Measurements from ENCODE around the gene SCARF2. TPM values are rescaled to one million over a fixed set of nuclear protein-coding genes. Genes with fewer than 3 reads are reported as not detected.

The SCARF2 gene
- total and polyA plus RNA-seq, 2 experiments from 2014 or later, result 1.8 to 16.6 TPM

- no peak for TF ChIP-seq ZNF462 (CRISPR knock-in tag; IDR thresholded peaks at IDR 0.05)
- no peak for TF ChIP-seq CREB1 (CRISPR knock-in tag; IDR thresholded peaks at IDR 0.05; ENCODE audit: low read depth)
- no peak for TF ChIP-seq ZNF331 (CRISPR knock-in tag; IDR thresholded peaks at IDR 0.05; ENCODE audit: low read depth)
Measured at GRCh38 chr22:20398420-20398819, 39.2 kb downstream of the SCARF2 start (continued).

DNA sequence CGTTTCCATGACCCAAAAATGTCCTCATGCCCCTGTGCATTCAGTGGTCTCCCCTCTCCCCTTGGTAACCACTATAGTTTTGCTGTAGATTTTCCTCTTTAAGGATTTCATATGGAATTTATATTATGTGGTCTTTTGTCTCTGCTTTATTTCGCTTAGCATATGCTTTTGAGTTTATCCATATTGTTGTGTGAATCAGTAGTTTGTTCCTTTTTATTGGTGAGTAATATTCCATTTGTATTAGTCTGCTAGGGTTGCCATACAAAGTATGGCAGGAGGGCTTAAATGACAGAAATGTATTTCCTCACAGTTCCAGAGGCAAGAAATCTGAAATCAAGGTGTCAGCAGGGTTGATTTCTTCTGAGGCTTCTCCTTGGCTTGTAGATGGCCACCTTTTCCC is 40.1 kb downstream of the SCARF2 start:
- Histone ChIP-seq H3K9me2 (ENCODE audit: insufficient read depth) (no peaks in the 10 kb centered on the region), H3K36me3 (ENCODE audit: insufficient read depth) (no peaks in the 10 kb centered on the region), H3K4me2 (no peak overlapping the region), H3K79me2 (replicated peaks; ENCODE audit: insufficient read depth) (peaks cover 64% of the 10 kb centered on the region), H2AFZ (no peak overlapping the region), H3K4me3 (no peak overlapping the region), H3F3A (replicated peaks; ENCODE audit: low read depth) (no peaks in the 10 kb centered on the region; the same call in 1 of the 2 replicates), H3K27me3 (ENCODE audit: insufficient read depth) (no peaks in the 10 kb centered on the region), H3K4me1 (ENCODE audit: insufficient read depth) (peaks cover 19% of the 10 kb centered on the region), H3K27ac (ENCODE audit: low read depth) (no peak overlapping the region), H4K20me1 (replicated peaks; ENCODE audit: insufficient read depth) (peaks cover 35% of the 10 kb centered on the region)
- Mint-ChIP-seq H3K36me3 (ENCODE audit: low read depth) (peaks cover 19% of the 10 kb centered on the region), H3K4me3 (no peak overlapping the region), H3K4me1 (peaks cover 30% of the 10 kb centered on the region), H3K9me3 (peaks cover 2% of the 10 kb centered on the region; the same call in 2 of the 3 replicates), H3K27me3 (ENCODE audit: insufficient read depth, low read depth, poor library complexity) (peaks cover 6% of the 10 kb centered on the region), H3K27ac (no peak overlapping the region)
- ATAC-seq, result no peak
- DNase-seq (ENCODE audit: low spot score), result no peak
- no peak for TF ChIP-seq JUNB (IDR thresholded peaks at IDR 0.05; ENCODE audit: unreplicated experiment)
- no peak for TF ChIP-seq REST (IDR thresholded peaks at IDR 0.05; ENCODE audit: unreplicated experiment)
- no peak for TF ChIP-seq NANOG (IDR thresholded peaks at IDR 0.05; ENCODE audit: borderline replicate concordance)
- TF ChIP-seq, protein P1, sequence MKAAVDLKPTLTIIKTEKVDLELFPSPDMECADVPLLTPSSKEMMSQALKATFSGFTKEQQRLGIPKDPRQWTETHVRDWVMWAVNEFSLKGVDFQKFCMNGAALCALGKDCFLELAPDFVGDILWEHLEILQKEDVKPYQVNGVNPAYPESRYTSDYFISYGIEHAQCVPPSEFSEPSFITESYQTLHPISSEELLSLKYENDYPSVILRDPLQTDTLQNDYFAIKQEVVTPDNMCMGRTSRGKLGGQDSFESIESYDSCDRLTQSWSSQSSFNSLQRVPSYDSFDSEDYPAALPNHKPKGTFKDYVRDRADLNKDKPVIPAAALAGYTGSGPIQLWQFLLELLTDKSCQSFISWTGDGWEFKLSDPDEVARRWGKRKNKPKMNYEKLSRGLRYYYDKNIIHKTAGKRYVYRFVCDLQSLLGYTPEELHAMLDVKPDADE (IDR thresholded peaks at IDR 0.05), result no peak
- no peak for TF ChIP-seq ZNF114 (CRISPR knock-in tag; IDR thresholded peaks at IDR 0.05)
- no peak for TF ChIP-seq POLR2AphosphoS5 (IDR thresholded peaks at IDR 0.05; ENCODE audit: low read depth)
- TF ChIP-seq STAT1 (IDR thresholded peaks at IDR 0.05; ENCODE audit: unreplicated experiment), result no peak

Data from GM23338 (cell line).